BE2C (cell line): ENCODE measurements around the gene TPRA1.

Source experiments
- DNase-seq: peaks from one replicate; pipeline ENCODE4 v3.0.0-alpha.2; 2020
- H3K27me3 ChIP-seq: fragments of 250-450 bp; sonication (Bioruptor Pico); 2 replicates; pipeline ENCODE4 v1.5.1; 2020; ENCODE audit warnings: mild to moderate bottlenecking
- H3K36me3 ChIP-seq: fragments of 250-450 bp; sonication (Bioruptor Pico); 2 replicates; pipeline ENCODE4 v1.5.1; 2020; ENCODE audit warnings: mild to moderate bottlenecking
- H3K4me1 ChIP-seq: fragments of 250-450 bp; sonication (Bioruptor Pico); 2 replicates; pipeline ENCODE4 v1.5.1; 2020
- H3K4me3 ChIP-seq: 2 replicates; pipeline ENCODE4 v1.5.1; 2011; ENCODE audit warnings: low read depth, low read length
- H3K9me3 ChIP-seq: fragments of 250-450 bp; sonication (Bioruptor Pico); 2 replicates; pipeline ENCODE4 v1.5.1; 2020
- CTCF ChIP-seq: IDR thresholded peaks from 2 replicates; pipeline ENCODE4 v1.5.1; 2012; ENCODE audit warnings: mild to moderate bottlenecking, low read depth, low read length

TPRA1 gene

GRCh38 chr3:127628426-127628787 is 37.9 kb upstream of the TPRA1 start:
- no peak for DNase-seq
- H3K27me3 ChIP-seq: peaks cover 9% of the 10 kb centered on the region
- H3K9me3 ChIP-seq: peaks cover 10% of the 10 kb centered on the region
- H3K4me1 ChIP-seq: peaks cover 20% of the 10 kb centered on the region
- no peak for TF ChIP-seq CTCF
- H3K4me3 ChIP-seq: no peak overlapping the region
- H3K36me3 ChIP-seq: 0 out of 2 replicates have a peak, but pooled peaks cover 4% of the 10 kb centered on the region

- TF ChIP-seq CTCF: no peak
- Histone ChIP-seq H3K4me1 (peaks cover 3% of the 10 kb centered on the region; the same call in 1 of the 2 replicates), H3K36me3 (peaks cover 26% of the 10 kb centered on the region), H3K27me3 (peaks cover 9% of the 10 kb centered on the region), H3K9me3 (peaks cover 10% of the 10 kb centered on the region), H3K4me3 (no peak overlapping the region)
- DNase-seq: no peak
These were observed 35.3 kb upstream of the TPRA1 start for GRCh38 chr3:127625821-127626220.

- TF ChIP-seq CTCF: no peak
- peaks cover 39% of the 10 kb centered on the region for H3K36me3 ChIP-seq
- peaks cover 8% of the 10 kb centered on the region for H3K9me3 ChIP-seq
- no peak for DNase-seq
- H3K4me3 ChIP-seq: no peak overlapping the region
- H3K4me1 ChIP-seq: no peaks in the 10 kb centered on the region
- H3K27me3 ChIP-seq: peaks cover 3% of the 10 kb centered on the region
These were observed 33.5 kb upstream of the TPRA1 start for GRCh38 chr3:127624063-127624462.

GRCh38 chr3:127622772-127623576 is 32.4 kb upstream of the TPRA1 start:
- H3K4me3 ChIP-seq: no peak overlapping the region
- no peak for DNase-seq
- no peaks in the 10 kb centered on the region for H3K27me3 ChIP-seq
- H3K36me3 ChIP-seq: peaks cover 50% of the 10 kb centered on the region
- H3K4me1 ChIP-seq: no peaks in the 10 kb centered on the region
- H3K9me3 ChIP-seq: no peaks in the 10 kb centered on the region
- no peak for TF ChIP-seq CTCF

GRCh38 chr3:127622031-127622430 is 31.5 kb upstream of the TPRA1 start:
- TF ChIP-seq CTCF: no peak
- Histone ChIP-seq H3K36me3 (peaks cover 60% of the 10 kb centered on the region), H3K4me3 (no peak overlapping the region), H3K9me3 (no peaks in the 10 kb centered on the region), H3K4me1 (no peaks in the 10 kb centered on the region), H3K27me3 (no peaks in the 10 kb centered on the region)
- DNase-seq: no peak

GRCh38 chr3:127620637-127621375 is 30.3 kb upstream of the TPRA1 start:
- Histone ChIP-seq H3K4me3 (no peak overlapping the region), H3K9me3 (no peaks in the 10 kb centered on the region), H3K27me3 (no peaks in the 10 kb centered on the region), H3K36me3 (peaks cover 72% of the 10 kb centered on the region), H3K4me1 (no peaks in the 10 kb centered on the region)
- no peak for DNase-seq
- TF ChIP-seq CTCF: no peak
